ENCODE results near the gene USP7. TPM values are rescaled to one million over a fixed set of nuclear protein-coding genes. Genes with fewer than 3 reads are reported as not detected.
"Not testable (repeated sequence)": the region's sequence is repeated elsewhere in the genome, so short reads cannot be mapped to it uniquely, and the experiment has no call there.

Gene USP7
- total RNA-seq, 4 donors from 2014 or later = 125 to 139 (median 130) TPM

GRCh38 chr16:8921347-8921984 is 42.2 kb downstream of the USP7 start:
- Histone ChIP-seq H3K9me3 (no peaks in the 10 kb centered on the region), H3K27me3 (no peaks in the 10 kb centered on the region), H3K4me3 (no peak overlapping the region), H3K4me1 (peaks cover 0 to 30% (median 1%) of the 10 kb centered on the region in 4 donors), H3K36me3 (peaks cover 0 to 63% (median 0%) of the 10 kb centered on the region in 3 donors), H3K27ac (no peak overlapping the region)
- no peak for DNase-seq
- TF ChIP-seq POLR2A (IDR thresholded peaks at IDR 0.05) = no peak
- no peak for TF ChIP-seq CTCF (IDR thresholded peaks at IDR 0.05)

DNA sequence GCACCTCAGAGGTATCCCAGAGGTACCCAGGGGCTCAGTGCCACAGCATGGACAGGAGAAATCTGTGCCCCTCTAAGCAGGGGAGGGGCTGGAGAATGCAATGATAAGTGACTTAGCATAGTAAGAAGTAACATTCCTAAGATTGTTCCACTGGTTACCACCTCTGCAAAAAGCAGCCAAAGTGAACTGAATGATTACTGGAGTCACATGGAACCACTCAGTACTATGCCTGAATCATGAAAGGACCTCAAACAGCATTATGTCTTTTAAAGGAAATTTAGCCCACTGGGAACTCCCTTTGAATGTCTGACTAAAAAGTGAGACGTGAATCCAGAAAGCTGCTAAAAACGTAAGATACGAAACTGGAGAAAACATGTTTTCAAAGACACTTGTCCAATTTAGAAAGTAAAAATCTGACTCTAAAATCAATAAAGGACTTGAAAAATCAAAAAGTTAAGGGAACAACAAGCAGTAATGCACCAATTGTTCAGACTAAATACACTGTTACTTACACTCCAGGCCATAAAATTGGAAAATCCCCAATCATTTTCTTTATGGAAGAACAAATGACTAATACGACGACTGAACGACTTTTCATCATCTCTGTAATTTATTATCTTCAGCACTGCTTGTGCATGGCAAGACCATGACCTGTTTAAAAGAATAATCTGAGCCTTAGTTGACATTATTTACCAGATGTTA is 42.9 kb downstream of the USP7 start:
- H3K27ac ChIP-seq = no peak overlapping the region
- H3K9me3 ChIP-seq = no peaks in the 10 kb centered on the region
- peaks cover 0 to 70% (median 0%) of the 10 kb centered on the region in 3 donors for H3K36me3 ChIP-seq
- peaks cover 0 to 24% (median 1%) of the 10 kb centered on the region in 4 donors for H3K4me1 ChIP-seq
- no peaks in the 10 kb centered on the region for H3K27me3 ChIP-seq
- H3K4me3 ChIP-seq = no peak overlapping the region
- DNase-seq = no peak
- TF ChIP-seq POLR2A (IDR thresholded peaks at IDR 0.05) = no peak
- TF ChIP-seq CTCF (IDR thresholded peaks at IDR 0.05) = no peak

DNA sequence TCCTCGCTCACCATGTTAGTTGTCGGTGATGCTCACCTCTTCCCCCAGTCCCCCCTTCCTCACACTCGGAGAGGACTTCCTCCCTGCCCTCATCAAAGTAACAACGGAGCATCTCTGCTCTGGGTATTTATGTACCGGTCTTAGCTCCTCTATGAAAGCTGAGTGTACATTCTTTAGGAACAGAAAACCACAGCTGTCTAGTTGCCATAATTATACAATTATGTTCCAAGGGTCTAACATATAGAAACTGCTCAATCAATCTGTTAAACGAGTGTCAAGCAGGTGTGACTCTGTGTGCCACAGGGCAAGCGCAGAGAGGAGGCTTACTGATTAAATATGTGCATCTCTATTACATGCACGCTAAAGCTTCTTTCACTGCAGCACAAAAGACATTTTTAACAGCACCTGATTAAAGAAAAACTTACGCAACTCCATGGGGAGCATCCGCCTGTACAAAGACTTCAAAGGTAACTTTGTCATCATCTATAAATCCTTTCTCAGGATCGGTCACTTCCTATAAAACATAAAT is 43.7 kb downstream of the USP7 start:
- TF ChIP-seq POLR2A (IDR thresholded peaks at IDR 0.05) (no peak), CTCF (IDR thresholded peaks at IDR 0.05) (no peak)
- Histone ChIP-seq H3K36me3 (peaks cover 0 to 78% (median 0%) of the 10 kb centered on the region in 3 donors), H3K27ac (no peak overlapping the region), H3K27me3 (no peaks in the 10 kb centered on the region), H3K9me3 (no peaks in the 10 kb centered on the region), H3K4me3 (no peak overlapping the region), H3K4me1 (peaks cover 0 to 16% (median 1%) of the 10 kb centered on the region in 4 donors)
- DNase-seq = no peak

- TF ChIP-seq POLR2A (IDR thresholded peaks at IDR 0.05) (no peak), CTCF (IDR thresholded peaks at IDR 0.05) (no peak)
- Histone ChIP-seq H3K36me3 (peaks cover 0 to 85% (median 0%) of the 10 kb centered on the region in 3 donors), H3K4me1 (peaks cover 0 to 9% (median 0%) of the 10 kb centered on the region in 4 donors), H3K9me3 (no peaks in the 10 kb centered on the region), H3K27ac (no peak overlapping the region), H3K27me3 (no peaks in the 10 kb centered on the region), H3K4me3 (no peak overlapping the region)
- DNase-seq = no peak
Measured at GRCh38 chr16:8919089-8919933, 44.4 kb downstream of the USP7 start.

DNA sequence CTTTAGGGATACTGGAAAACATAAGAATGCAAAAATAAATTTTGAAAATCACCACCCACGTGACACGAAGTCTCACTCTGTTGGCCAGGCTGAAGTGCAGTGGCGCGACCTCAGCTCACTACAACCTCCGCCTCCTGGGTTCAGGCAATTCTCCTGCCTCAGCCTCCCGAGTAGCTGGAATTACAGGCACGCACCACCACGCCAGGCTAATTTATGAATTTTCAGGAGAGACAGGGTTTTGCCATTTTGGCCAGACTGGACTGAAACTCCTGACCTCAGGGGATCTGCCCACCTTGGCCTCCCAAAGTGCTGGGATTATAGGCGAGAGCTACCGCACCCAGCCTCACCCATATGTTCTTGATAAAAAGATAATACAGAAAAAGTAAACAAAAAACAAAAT is 46.4 kb downstream of the USP7 start:
- DNase-seq, H3K9me3 ChIP-seq, H3K4me1 ChIP-seq, H3K4me3 ChIP-seq, H3K27ac ChIP-seq, H3K27me3 ChIP-seq: not testable (repeated sequence)
- peaks cover 0 to 93% (median 0%) of the 10 kb centered on the region in 3 donors for H3K36me3 ChIP-seq

Measured in Peyer's patch (tissue), 4 donors.